SJCRH30 (cell line): Measurements from ENCODE around the gene PAPPA2. TPM values are rescaled to one million over a fixed set of nuclear protein-coding genes. Genes with fewer than 3 reads are reported as not detected.
A peak's percentile ranks its signal among the peaks of the same experiment; 100 is the strongest.

Experiments used
- DNase-seq, 2 experiments: peaks; one replicate each; pipeline ENCODE4 v3.0.0-alpha.2; 2015 to 2020
- H3K27ac ChIP-seq: fragments of 250-450 bp; sonication (Bioruptor Pico); 2 replicates; pipeline ENCODE4 v1.5.1; 2020; ENCODE audit warnings: mild to moderate bottlenecking, moderate library complexity
- H3K27me3 ChIP-seq: fragments of 250-450 bp; sonication (Bioruptor Pico); 2 replicates; pipeline ENCODE4 v1.5.1; 2020; ENCODE audit warnings: mild to moderate bottlenecking, moderate library complexity
- H3K36me3 ChIP-seq: fragments of 250-450 bp; sonication (Bioruptor Pico); 2 replicates; pipeline ENCODE4 v1.5.1; 2020; ENCODE audit warnings: mild to moderate bottlenecking, moderate library complexity
- H3K4me1 ChIP-seq: fragments of 250-450 bp; sonication (Bioruptor Pico); 2 replicates; pipeline ENCODE4 v1.5.1; 2020; ENCODE audit warnings: mild to moderate bottlenecking, moderate library complexity
- H3K4me3 ChIP-seq: fragments of 250-450 bp; sonication (Bioruptor Pico); 2 replicates; pipeline ENCODE4 v1.5.1; 2020; ENCODE audit warnings: mild to moderate bottlenecking, moderate library complexity
- H3K9me3 ChIP-seq: fragments of 250-450 bp; sonication (Bioruptor Pico); replicated peaks from 2 replicates; pipeline ENCODE4 v1.5.1; 2020; ENCODE audit warnings: mild to moderate bottlenecking, moderate library complexity
- total RNA-seq: library from RNA; depleted of rRNA; stranded (reverse); fragments of >200 nt; shearing (Covaris generic); gene quantifications from 2 replicates; pipeline ENCODE4 v1.2.3, GENCODE V29; 2014

PAPPA2 gene
- total RNA-seq, 1 experiment from 2014 or later: 0.04 TPM

GRCh38 chr1:176696689-176697088 is 233.7 kb downstream of the PAPPA2 start:
- no peak for DNase-seq
- no peaks in the 10 kb centered on the region for H3K27me3 ChIP-seq
- no peak overlapping the region for H3K4me3 ChIP-seq
- H3K27ac ChIP-seq: no peak overlapping the region
- no peaks in the 10 kb centered on the region for H3K4me1 ChIP-seq
- no peaks in the 10 kb centered on the region for H3K36me3 ChIP-seq
- H3K9me3 ChIP-seq: no peaks in the 10 kb centered on the region

GRCh38 chr1:176699821-176700220 is 236.8 kb downstream of the PAPPA2 start:
- no peak for DNase-seq
- Histone ChIP-seq H3K4me3 (no peak overlapping the region), H3K4me1 (no peaks in the 10 kb centered on the region), H3K27ac (no peak overlapping the region), H3K9me3 (no peaks in the 10 kb centered on the region), H3K36me3 (no peaks in the 10 kb centered on the region), H3K27me3 (no peaks in the 10 kb centered on the region)

- Histone ChIP-seq H3K9me3 (no peaks in the 10 kb centered on the region), H3K4me1 (no peaks in the 10 kb centered on the region), H3K27me3 (no peaks in the 10 kb centered on the region), H3K27ac (no peak overlapping the region), H3K36me3 (no peaks in the 10 kb centered on the region), H3K4me3 (no peak overlapping the region)
- no peak for DNase-seq
These were observed 238.3 kb downstream of the PAPPA2 start for GRCh38 chr1:176701151-176701866.

- Histone ChIP-seq H3K9me3 (no peaks in the 10 kb centered on the region), H3K27me3 (peaks cover under 1% of the 10 kb centered on the region; the same call in 1 of the 2 replicates)
- no peak for DNase-seq
These were observed 239.9 kb downstream of the PAPPA2 start for GRCh38 chr1:176702901-176703300.

GRCh38 chr1:176705585-176705984 is 242.6 kb downstream of the PAPPA2 start:
- Histone ChIP-seq H3K27ac (no peak overlapping the region), H3K9me3 (no peaks in the 10 kb centered on the region), H3K4me1 (no peaks in the 10 kb centered on the region), H3K27me3 (peaks cover 2% of the 10 kb centered on the region; the same call in 1 of the 2 replicates), H3K36me3 (no peaks in the 10 kb centered on the region), H3K4me3 (no peak overlapping the region)
- DNase-seq: no peak

More at GRCh38 chr1:176702901-176703300, 239.9 kb downstream of the PAPPA2 start:
- Histone ChIP-seq H3K27ac (no peak overlapping the region), H3K36me3 (no peaks in the 10 kb centered on the region), H3K4me3 (no peak overlapping the region), H3K4me1 (no peaks in the 10 kb centered on the region)

GRCh38 chr1:176717066-176717750 is 254.2 kb downstream of the PAPPA2 start:
- Histone ChIP-seq H3K4me1 (no peaks in the 10 kb centered on the region), H3K27me3 (no peaks in the 10 kb centered on the region), H3K4me3 (no peak overlapping the region), H3K9me3 (no peaks in the 10 kb centered on the region), H3K27ac (no peak overlapping the region), H3K36me3 (no peaks in the 10 kb centered on the region)
- no peak for DNase-seq

- Histone ChIP-seq H3K4me3 (no peak overlapping the region), H3K36me3 (no peaks in the 10 kb centered on the region), H3K27me3 (no peaks in the 10 kb centered on the region), H3K4me1 (no peaks in the 10 kb centered on the region), H3K27ac (no peak overlapping the region), H3K9me3 (no peaks in the 10 kb centered on the region)
- DNase-seq: no peak
These were observed 256.5 kb downstream of the PAPPA2 start for GRCh38 chr1:176719447-176719846.

- no peak overlapping the region for H3K4me3 ChIP-seq
- no peaks in the 10 kb centered on the region for H3K9me3 ChIP-seq
- H3K4me1 ChIP-seq: no peaks in the 10 kb centered on the region
- H3K27me3 ChIP-seq: no peaks in the 10 kb centered on the region
- no peak overlapping the region for H3K27ac ChIP-seq
- DNase-seq: no peak
- H3K36me3 ChIP-seq: no peaks in the 10 kb centered on the region
These were observed 257.9 kb downstream of the PAPPA2 start for GRCh38 chr1:176720838-176721237.

GRCh38 chr1:176733661-176734060 is 270.7 kb downstream of the PAPPA2 start:
- Histone ChIP-seq H3K27ac (no peak overlapping the region), H3K36me3 (no peaks in the 10 kb centered on the region), H3K4me1 (no peaks in the 10 kb centered on the region), H3K27me3 (no peaks in the 10 kb centered on the region), H3K9me3 (no peaks in the 10 kb centered on the region), H3K4me3 (no peak overlapping the region)
- DNase-seq: no peak

GRCh38 chr1:176735201-176735600 is 272.2 kb downstream of the PAPPA2 start:
- Histone ChIP-seq H3K9me3 (no peaks in the 10 kb centered on the region), H3K4me1 (no peaks in the 10 kb centered on the region), H3K4me3 (no peak overlapping the region), H3K27ac (no peak overlapping the region), H3K27me3 (no peaks in the 10 kb centered on the region), H3K36me3 (no peaks in the 10 kb centered on the region)
- no peak for DNase-seq

- Histone ChIP-seq H3K36me3 (no peaks in the 10 kb centered on the region), H3K9me3 (no peaks in the 10 kb centered on the region), H3K4me1 (no peaks in the 10 kb centered on the region), H3K27ac (no peak overlapping the region), H3K27me3 (no peaks in the 10 kb centered on the region), H3K4me3 (no peak overlapping the region)
- no peak for DNase-seq
These were observed 273.0 kb downstream of the PAPPA2 start for GRCh38 chr1:176736015-176736414.

GRCh38 chr1:176741181-176741580 is 278.2 kb downstream of the PAPPA2 start:
- DNase-seq: no peak
- Histone ChIP-seq H3K27ac (no peak overlapping the region), H3K36me3 (no peaks in the 10 kb centered on the region), H3K27me3 (no peaks in the 10 kb centered on the region), H3K9me3 (no peaks in the 10 kb centered on the region), H3K4me3 (no peak overlapping the region), H3K4me1 (no peaks in the 10 kb centered on the region)

GRCh38 chr1:176742322-176742721 is 279.3 kb downstream of the PAPPA2 start:
- Histone ChIP-seq H3K27me3 (no peaks in the 10 kb centered on the region), H3K36me3 (no peaks in the 10 kb centered on the region), H3K4me3 (no peak overlapping the region), H3K9me3 (no peaks in the 10 kb centered on the region), H3K27ac (no peak overlapping the region), H3K4me1 (no peaks in the 10 kb centered on the region)
- no peak for DNase-seq

GRCh38 chr1:176744142-176744541 is 281.2 kb downstream of the PAPPA2 start:
- H3K4me1 ChIP-seq: no peaks in the 10 kb centered on the region
- no peak overlapping the region for H3K4me3 ChIP-seq
- no peak for DNase-seq
- no peaks in the 10 kb centered on the region for H3K36me3 ChIP-seq
- H3K9me3 ChIP-seq: no peaks in the 10 kb centered on the region
- no peaks in the 10 kb centered on the region for H3K27me3 ChIP-seq
- no peak overlapping the region for H3K27ac ChIP-seq

GRCh38 chr1:176745945-176746344 is 283.0 kb downstream of the PAPPA2 start:
- DNase-seq: peak in 1 of 2 experiments; percentile 8
- Histone ChIP-seq H3K27ac (no peak overlapping the region), H3K27me3 (no peaks in the 10 kb centered on the region), H3K36me3 (no peaks in the 10 kb centered on the region), H3K9me3 (no peaks in the 10 kb centered on the region), H3K4me1 (no peaks in the 10 kb centered on the region), H3K4me3 (no peak overlapping the region)

- no peak overlapping the region for H3K4me3 ChIP-seq
- H3K27me3 ChIP-seq: no peaks in the 10 kb centered on the region
- no peak for DNase-seq
- H3K36me3 ChIP-seq: no peaks in the 10 kb centered on the region
- H3K27ac ChIP-seq: no peak overlapping the region
- H3K9me3 ChIP-seq: no peaks in the 10 kb centered on the region
- no peaks in the 10 kb centered on the region for H3K4me1 ChIP-seq
These were observed 289.5 kb downstream of the PAPPA2 start for GRCh38 chr1:176752505-176752904.
